IMR-90 (cell line): Measurements from ENCODE around the gene IRF5. TPM values are rescaled to one million over a fixed set of nuclear protein-coding genes. Genes with fewer than 3 reads are reported as not detected.

Experiments used
- ATAC-seq: fragments of 200-7000 bp; cut with Tn5 transposase; 2 replicates; pipeline ENCODE4 v1.9.1; 2020; ENCODE audit warnings: low read depth, mild to moderate bottlenecking, moderate library complexity
- BruUV-seq: library from RNA; stranded (reverse); fragments of 400-500 nt; replicated peaks from 2 replicates; lab custom pipeline; 2021; lab: Mats Ljungman, UMichigan
- CTCF ChIA-PET: fragments of 300-600 bp; formaldehyde crosslinking; extraction: SDS; loops from one replicate; lab custom pipeline; 2021; ENCODE audit warnings: antibody characterized with exemption; lab: Yijun Ruan, JAX
- POLR2A ChIA-PET: fragments of 300-600 bp; sonication (Branson Sonifier 250); formaldehyde crosslinking; loops from one replicate; lab custom pipeline; 2022; ENCODE audit warnings: antibody characterized with exemption; ENCODE audit not compliant: unreplicated experiment; lab: Charles Lee
- DNase-seq: peaks from one replicate; pipeline ENCODE4 v3.0.0; 2013
- H2AFZ ChIP-seq: replicated peaks from 2 replicates; pipeline ENCODE3; 2013; ENCODE audit warnings: low read length, mild to moderate bottlenecking; ENCODE audit not compliant: poor library complexity
- H2AK5ac ChIP-seq: 2 replicates; pipeline ENCODE4 v1.6.1; 2013; ENCODE audit warnings: low read depth, low read length, inconsistent platforms
- H2AK9ac ChIP-seq: replicated peaks from 2 replicates; pipeline ENCODE3; 2013; ENCODE audit warnings: mild to moderate bottlenecking, low read depth, low read length, moderate library complexity; ENCODE audit not compliant: poor library complexity
- H2BK120ac ChIP-seq: 2 replicates; pipeline ENCODE4 v1.6.1; 2013; ENCODE audit warnings: low read depth, low read length, inconsistent platforms
- H2BK15ac ChIP-seq: 3 replicates; pipeline ENCODE4 v1.6.1; 2013; ENCODE audit warnings: low read depth, low read length, inconsistent platforms
- H2BK20ac ChIP-seq: 2 replicates; pipeline ENCODE4 v1.6.1; 2013; ENCODE audit warnings: low read depth, mild to moderate bottlenecking, inconsistent platforms, low read length, moderate library complexity
- H2BK5ac ChIP-seq: 2 replicates; pipeline ENCODE4 v1.6.1; 2013; ENCODE audit warnings: mild to moderate bottlenecking, low read depth, low read length, inconsistent platforms; ENCODE audit not compliant: poor library complexity, severe bottlenecking
- H3K14ac ChIP-seq: replicated peaks from 2 replicates; pipeline ENCODE4 v1.6.1; 2013; ENCODE audit warnings: low read depth, low read length, inconsistent platforms
- H3K18ac ChIP-seq: 2 replicates; pipeline ENCODE4 v1.6.1; 2013; ENCODE audit warnings: low read depth, low read length, control low read depth
- H3K23ac ChIP-seq: 2 replicates; pipeline ENCODE4 v1.6.1; 2013; ENCODE audit warnings: low read depth, low read length, inconsistent platforms
- H3K27ac ChIP-seq: 2 replicates; pipeline ENCODE4 v1.5.1; 2013; ENCODE audit warnings: mild to moderate bottlenecking, control low read depth, low read length; ENCODE audit not compliant: insufficient read depth
- H3K27me3 ChIP-seq: 2 replicates; pipeline ENCODE4 v1.6.1; 2013; ENCODE audit warnings: low read length; ENCODE audit not compliant: control insufficient read depth, insufficient read depth
- H3K36me3 ChIP-seq: 2 replicates; pipeline ENCODE4 v1.6.1; 2013; ENCODE audit warnings: low read length, mixed read lengths; ENCODE audit not compliant: control insufficient read depth, insufficient read depth
- H3K4ac ChIP-seq: 2 replicates; pipeline ENCODE4 v1.6.1; 2013; ENCODE audit warnings: low read depth, low read length, inconsistent platforms
- H3K4me1 ChIP-seq: 2 replicates; pipeline ENCODE4 v1.6.1; 2013; ENCODE audit warnings: low read length, mixed read lengths; ENCODE audit not compliant: control insufficient read depth, insufficient read depth
- H3K4me2 ChIP-seq: 2 replicates; pipeline ENCODE4 v1.6.1; 2013; ENCODE audit warnings: low read depth, mild to moderate bottlenecking, control low read depth, low read length, moderate library complexity
- H3K4me3 ChIP-seq: 2 replicates; pipeline ENCODE4 v1.5.1; 2013; ENCODE audit warnings: low read depth, mild to moderate bottlenecking, control low read depth, low read length, moderate library complexity; ENCODE audit not compliant: insufficient read depth
- H3K56ac ChIP-seq: 2 replicates; pipeline ENCODE4 v1.6.1; 2013; ENCODE audit warnings: low read length, inconsistent platforms; ENCODE audit not compliant: insufficient read depth; ENCODE audit errors: extremely low read depth
- H3K79me1 ChIP-seq, 2 experiments: 2 replicates each; pipeline ENCODE4 v1.6.1; 2013; ENCODE audit warnings: low read length in 2 of 2, inconsistent platforms in 1 of 2, low read depth in 1 of 2
- H3K9ac ChIP-seq: 2 replicates; pipeline ENCODE4 v1.6.1; 2013; ENCODE audit warnings: low read depth, low read length, control low read depth
- H3K9me1 ChIP-seq: 2 replicates; pipeline ENCODE4 v1.6.1; 2013; ENCODE audit warnings: low read length, inconsistent platforms; ENCODE audit not compliant: insufficient read depth
- H3K9me3 ChIP-seq: 2 replicates; pipeline ENCODE4 v1.6.1; 2013; ENCODE audit warnings: low read length; ENCODE audit not compliant: control insufficient read depth, insufficient read depth
- H4K20me1 ChIP-seq: 2 replicates; pipeline ENCODE4 v1.6.1; 2013; ENCODE audit warnings: low read length, inconsistent platforms; ENCODE audit not compliant: insufficient read depth
- H4K5ac ChIP-seq: 2 replicates; pipeline ENCODE4 v1.6.1; 2013; ENCODE audit warnings: mild to moderate bottlenecking, low read depth, low read length, control low read depth
- H4K8ac ChIP-seq, 2 experiments: 2 replicates each; pipeline ENCODE4 v1.6.1; 2013; ENCODE audit warnings: low read depth in 2 of 2, low read length in 2 of 2, control low read depth in 1 of 2, inconsistent platforms in 1 of 2
- H4K91ac ChIP-seq: 2 replicates; pipeline ENCODE4 v1.6.1; 2013; ENCODE audit warnings: low read depth, low read length, inconsistent platforms; ENCODE audit not compliant: insufficient read depth
- RAD21 ChIP-seq: IDR thresholded peaks from 2 replicates; pipeline ENCODE4 v1.6.1; 2012; ENCODE audit warnings: low read length, improper control_type of control experiment
- RFX5 ChIP-seq: IDR thresholded peaks from 2 replicates; pipeline ENCODE4 v1.8.0; 2012; ENCODE audit warnings: low read depth, mild to moderate bottlenecking, low read length, moderate library complexity
- USF2 ChIP-seq: fragments of 150-350 bp; IDR thresholded peaks from 2 replicates; pipeline ENCODE4 v1.6.1; 2017; ENCODE audit warnings: mild to moderate bottlenecking, antibody characterized with exemption, low read length, low read depth
- WGBS, 2 experiments: methylation state at CpG; one replicate each; pipeline versions ENCODE4 v1.1.5 to v1.1.7; 2013; ENCODE audit warnings: missing lambda C conversion rate in 2 of 2; ENCODE audit not compliant: insufficient read length in 1 of 2; ENCODE audit errors: extremely low coverage in 2 of 2; 5-methylcytosine and 5-hydroxymethylcytosine counted together
- dilution Hi-C: fragments of 300-500 bp; cut with HindIII; formaldehyde crosslinking; loops from one replicate; pipeline ENCODE4 v1.14.3; 2018; ENCODE audit warnings: low sequenced_read_pairs; ENCODE audit not compliant: unreplicated experiment
- in situ Hi-C: fragments of 300-500 bp; cut with MboI; formaldehyde crosslinking; loops from 3 replicates; pipeline ENCODE4 v1.14.3; 2019; ENCODE audit warnings: low sequenced_read_pairs, inconsistent platforms, mixed read lengths
- intact Hi-C: fragments of 100-400 bp; cut with micrococcal nuclease; formaldehyde crosslinking; loops from 2 replicates; pipeline ENCODE4 v1.10.0; 2022
- polyA plus RNA-seq, 3 experiments: library from polyadenylated mRNA; depleted of rRNA; stranded (reverse); fragments of >200 nt; gene quantifications; 2 replicates each; pipeline ENCODE4 v1.2.3, GENCODE V29; 2012; ENCODE audit warnings: low replicate concordance in 1 of 3
- total RNA-seq: library from RNA; depleted of rRNA; stranded (reverse); fragments of >200 nt; gene quantifications from 2 replicates; pipeline ENCODE4 v1.2.3, GENCODE V29; 2012

IRF5 gene
- total and polyA plus RNA-seq, 2 of the 4 experiments (the other 2 are of a cell fraction), result 0.14 to 0.18 TPM

GRCh38 chr7:128961030-128961659 is 23.4 kb downstream of the IRF5 start:
- Histone ChIP-seq H3K27me3 (no peaks in the 10 kb centered on the region), H3K27ac (no peak overlapping the region), H4K20me1 (no peaks in the 10 kb centered on the region; the same call in 1 of the 2 replicates), H4K5ac (no peak overlapping the region), H2BK15ac (no peak overlapping the region), H3K23ac (no peak overlapping the region), H2AK9ac (no peak overlapping the region), H3K9me3 (no peaks in the 10 kb centered on the region), H3K9ac (no peak overlapping the region), H3K79me1 (peaks cover 0 to 9% of the 10 kb centered on the region in 2 experiments; a peak in 2 of 4 replicates), H3K9me1 (no peaks in the 10 kb centered on the region; the same call in 1 of the 2 replicates), H4K8ac (no peak overlapping the region), H3K4me2 (no peak overlapping the region), H2AK5ac (no peak overlapping the region), H2BK5ac (no peak overlapping the region), H3K36me3 (peaks cover 19% of the 10 kb centered on the region), H3K4me1 (peaks cover 4% of the 10 kb centered on the region; the same call in 1 of the 2 replicates), H3K56ac (no peak overlapping the region), H2BK120ac (no peak overlapping the region), H3K4me3 (no peak overlapping the region), H3K4ac (no peak overlapping the region), H2AFZ (no peak overlapping the region), H4K91ac (no peak overlapping the region), H2BK20ac (no peak overlapping the region), H3K14ac (no peak overlapping the region), H3K18ac (no peak overlapping the region)
- in situ Hi-C loops (no loop called here), intact Hi-C loops (loop anchor here (5.0 kb wide), 1 partner anchor 41 kb away; no protein-coding TSS in a partner anchor), dilution Hi-C loops (no loop called here)
- POLR2A ChIA-PET, result no interaction called here
- TF ChIP-seq RAD21, result no peak
- no peak for TF ChIP-seq USF2
- TF ChIP-seq RFX5, result no peak
- no peak for ATAC-seq
- CTCF ChIA-PET, result no interaction called here
- BruUV-seq, result no TSS peak
- whole genome bisulfite sequencing, 2 experiments, result 100% methylated on average over 1 of the region's 8 CpGs; no CpG with 5 or more reads in 1 of the 2 experiments
- no peak for DNase-seq
